OCI-LY3 (cell line): ENCODE measurements around the gene CNTNAP2.

Experiments
- CTCF ChIP-seq: fragments of 200-600, 300-600 bp; sonication (generic); IDR thresholded peaks from 2 replicates; pipeline ENCODE4 v1.5.1; 2014; ENCODE audit warnings: antibody characterized with exemption, low read length, low read depth
- EZH2phosphoT487 ChIP-seq: fragments of 200-600 bp; shearing (Covaris generic); IDR thresholded peaks from 2 replicates; pipeline ENCODE4 v1.6.1; 2018; ENCODE audit warnings: antibody characterized with exemption, mixed run types, low read depth

- no peak for TF ChIP-seq CTCF
- TF ChIP-seq EZH2phosphoT487: no peak
Measured at GRCh38 chr7:146635205-146636032, 518.8 kb downstream of the CNTNAP2 start.
